Brain microvascular endothelial cell (primary cell): ENCODE results near the gene ZNF227.

Source experiments
- DNase-seq: peaks from one replicate; pipeline ENCODE4 v3.0.0-alpha.2; 2020
- H3K27ac ChIP-seq: fragments of 250-450 bp; sonication (Bioruptor Pico); 2 replicates; pipeline ENCODE4 v1.5.1; 2020; ENCODE audit warnings: mild to moderate bottlenecking, moderate library complexity
- H3K27me3 ChIP-seq: fragments of 250-450 bp; sonication (Bioruptor Pico); replicated peaks from 2 replicates; pipeline ENCODE4 v1.5.1; 2020; ENCODE audit warnings: mild to moderate bottlenecking
- H3K36me3 ChIP-seq: fragments of 250-450 bp; sonication (Bioruptor Pico); replicated peaks from 2 replicates; pipeline ENCODE4 v1.5.1; 2020; ENCODE audit warnings: mild to moderate bottlenecking
- H3K4me3 ChIP-seq: 2 replicates; pipeline ENCODE4 v1.5.1; 2011; ENCODE audit warnings: low read depth, mild to moderate bottlenecking, control low read depth, low read length, moderate library complexity
- in situ Hi-C: cut with HindIII; loops from 2 replicates; pipeline ENCODE4 v1.10.0; 2017; ENCODE audit warnings: low sequenced_read_pairs, low pct_ligation_motif_present
- TF ChIP-seq, protein P1 (sequence below): IDR thresholded peaks from 2 replicates; pipeline ENCODE4 v1.5.1; 2011; ENCODE audit warnings: low read depth, mild to moderate bottlenecking, moderate library complexity, low read length, control low read depth, inconsistent platforms; ENCODE audit errors: missing control alignments

The ZNF227 gene

DNA sequence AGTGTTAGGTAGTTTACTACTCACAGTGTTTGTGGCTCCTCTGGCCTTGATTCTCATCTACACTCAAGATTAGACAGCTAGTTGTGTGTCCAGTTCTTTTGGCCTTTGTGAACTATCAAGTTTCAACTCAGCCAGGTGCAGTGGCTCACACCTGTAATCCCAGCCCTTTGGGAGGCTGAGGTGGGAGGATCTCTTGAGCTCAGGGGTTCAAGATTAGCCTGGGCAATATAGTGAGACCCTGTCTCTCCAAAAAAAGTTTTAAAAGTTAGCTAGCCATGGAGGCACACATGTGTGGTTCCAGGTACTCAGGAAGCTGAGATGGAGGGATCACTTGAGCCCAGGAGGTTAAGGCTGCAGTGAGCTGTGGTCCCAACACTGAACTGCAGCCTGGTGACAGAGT, 31.4 kb upstream of the ZNF227 start:
- in situ Hi-C loops: no loop called here
- H3K27me3 ChIP-seq: no peaks in the 10 kb centered on the region
- TF ChIP-seq, protein P1, sequence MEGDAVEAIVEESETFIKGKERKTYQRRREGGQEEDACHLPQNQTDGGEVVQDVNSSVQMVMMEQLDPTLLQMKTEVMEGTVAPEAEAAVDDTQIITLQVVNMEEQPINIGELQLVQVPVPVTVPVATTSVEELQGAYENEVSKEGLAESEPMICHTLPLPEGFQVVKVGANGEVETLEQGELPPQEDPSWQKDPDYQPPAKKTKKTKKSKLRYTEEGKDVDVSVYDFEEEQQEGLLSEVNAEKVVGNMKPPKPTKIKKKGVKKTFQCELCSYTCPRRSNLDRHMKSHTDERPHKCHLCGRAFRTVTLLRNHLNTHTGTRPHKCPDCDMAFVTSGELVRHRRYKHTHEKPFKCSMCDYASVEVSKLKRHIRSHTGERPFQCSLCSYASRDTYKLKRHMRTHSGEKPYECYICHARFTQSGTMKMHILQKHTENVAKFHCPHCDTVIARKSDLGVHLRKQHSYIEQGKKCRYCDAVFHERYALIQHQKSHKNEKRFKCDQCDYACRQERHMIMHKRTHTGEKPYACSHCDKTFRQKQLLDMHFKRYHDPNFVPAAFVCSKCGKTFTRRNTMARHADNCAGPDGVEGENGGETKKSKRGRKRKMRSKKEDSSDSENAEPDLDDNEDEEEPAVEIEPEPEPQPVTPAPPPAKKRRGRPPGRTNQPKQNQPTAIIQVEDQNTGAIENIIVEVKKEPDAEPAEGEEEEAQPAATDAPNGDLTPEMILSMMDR: no peak
- no peak for DNase-seq
- H3K36me3 ChIP-seq: peaks cover 14% of the 10 kb centered on the region
- no peak overlapping the region for H3K27ac ChIP-seq
- H3K4me3 ChIP-seq: no peak overlapping the region

DNA sequence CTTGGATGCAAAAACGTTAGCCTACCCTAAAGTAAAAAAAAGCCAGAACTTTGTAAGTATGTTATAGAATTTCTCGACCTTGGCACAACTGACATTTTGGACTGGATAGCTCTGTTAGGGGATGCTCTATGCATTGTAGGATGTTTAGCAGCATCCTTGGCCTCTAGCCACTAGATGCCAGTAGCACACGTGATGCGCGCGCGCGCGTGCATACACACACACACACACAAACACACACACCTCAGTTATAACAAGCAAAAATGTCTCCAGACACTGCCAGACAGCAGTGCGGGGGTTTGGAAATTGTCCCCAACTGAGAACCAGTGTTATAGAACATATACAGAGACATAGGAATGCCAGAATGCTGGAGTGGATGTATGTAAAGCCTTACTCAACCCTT, 30.2 kb upstream of the ZNF227 start:
- H3K36me3 ChIP-seq: peaks cover 2% of the 10 kb centered on the region
- no peak overlapping the region for H3K4me3 ChIP-seq
- H3K27me3 ChIP-seq: no peaks in the 10 kb centered on the region
- DNase-seq: no peak
- TF ChIP-seq, protein P1: no peak
- in situ Hi-C loops: no loop called here
- H3K27ac ChIP-seq: no peak overlapping the region

DNA sequence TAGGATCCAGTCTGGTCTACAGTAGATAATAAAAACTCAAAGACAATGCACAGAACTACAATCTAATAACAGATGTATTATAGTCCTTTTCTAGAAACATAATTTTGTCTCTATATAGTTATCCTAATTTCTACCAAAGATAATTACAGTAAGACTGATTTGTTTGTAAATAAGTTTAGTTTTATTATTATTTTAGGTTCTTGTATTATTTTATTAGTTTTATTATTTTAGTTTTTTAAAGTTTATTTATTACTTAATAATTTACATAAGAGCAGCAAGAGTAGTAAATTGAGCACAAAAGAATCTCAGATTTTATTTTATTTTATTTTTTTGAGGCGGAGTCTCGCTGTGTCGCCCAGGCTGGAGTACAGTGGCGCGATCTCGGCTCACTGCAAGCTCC, 22.3 kb upstream of the ZNF227 start:
- in situ Hi-C loops: no loop called here
- Histone ChIP-seq H3K27ac (no peak overlapping the region), H3K4me3 (no peak overlapping the region), H3K36me3 (no peaks in the 10 kb centered on the region), H3K27me3 (no peaks in the 10 kb centered on the region)
- DNase-seq: no peak
- TF ChIP-seq, protein P1: no peak

DNA sequence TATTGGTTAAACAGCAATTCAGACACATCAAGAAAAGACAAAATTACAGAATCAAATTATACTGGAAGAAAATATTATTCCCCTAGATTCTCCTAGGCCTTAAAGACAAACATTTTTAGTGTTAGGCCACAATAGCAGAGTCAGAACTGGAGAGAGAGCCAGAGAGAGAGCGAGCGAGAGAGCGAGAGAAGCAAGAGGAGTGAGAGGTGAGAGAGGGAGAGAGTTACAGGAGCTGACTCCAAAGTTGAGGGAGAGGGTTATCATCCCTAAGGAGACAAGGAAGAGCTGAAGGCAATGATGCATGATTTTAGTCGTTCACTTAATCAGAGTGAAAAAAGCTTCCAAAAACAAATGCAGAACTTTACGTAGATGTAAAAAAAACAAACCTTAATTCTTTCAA, 20.2 kb upstream of the ZNF227 start:
- TF ChIP-seq, protein P1: no peak
- H3K4me3 ChIP-seq: no peak overlapping the region
- H3K27ac ChIP-seq: no peak overlapping the region
- no peaks in the 10 kb centered on the region for H3K27me3 ChIP-seq
- in situ Hi-C loops: no loop called here
- no peak for DNase-seq
- no peaks in the 10 kb centered on the region for H3K36me3 ChIP-seq

DNA sequence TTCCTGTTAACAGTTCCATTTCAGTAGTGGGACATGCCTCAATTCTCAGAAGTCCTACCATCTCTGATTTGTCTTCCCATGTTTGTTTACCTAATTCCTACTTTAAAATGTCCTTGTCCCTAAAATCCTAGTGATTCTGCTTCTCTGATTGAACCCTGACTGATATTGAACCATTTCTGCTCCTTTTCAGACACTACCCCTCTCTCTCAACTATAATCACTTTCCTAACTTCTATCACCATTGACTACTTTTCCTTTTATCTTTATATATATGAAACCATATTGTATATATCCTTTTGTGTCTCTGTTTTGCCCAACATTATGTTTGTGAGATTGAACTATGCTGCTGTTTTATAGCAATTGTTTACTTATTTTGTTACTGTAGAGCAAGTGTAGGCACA, 15.6 kb upstream of the ZNF227 start:
- in situ Hi-C loops: no loop called here
- Histone ChIP-seq H3K36me3 (no peaks in the 10 kb centered on the region), H3K27me3 (no peaks in the 10 kb centered on the region), H3K4me3 (no peak overlapping the region), H3K27ac (no peak overlapping the region)
- DNase-seq: no peak
- TF ChIP-seq, protein P1: no peak

DNA sequence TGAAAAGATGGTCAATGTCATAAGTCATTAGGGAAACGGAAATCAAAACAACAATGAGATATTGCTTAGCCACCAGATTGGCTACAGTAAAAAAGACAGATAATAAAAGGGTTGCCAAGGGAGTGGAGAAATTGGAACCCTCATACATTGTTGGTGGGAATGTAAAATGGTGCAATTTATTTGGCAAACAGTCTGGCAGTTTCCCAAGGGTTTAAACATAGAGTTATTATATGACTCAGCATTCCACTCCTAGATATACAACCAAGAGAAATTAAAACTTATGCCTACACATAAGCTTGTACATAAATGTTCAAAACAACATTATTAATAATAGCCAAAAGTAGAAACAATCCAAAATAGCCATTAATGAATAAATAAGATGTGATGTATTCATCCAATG, 9.9 kb upstream of the ZNF227 start:
- no peak overlapping the region for H3K4me3 ChIP-seq
- peak; percentile 4 for DNase-seq
- H3K27ac ChIP-seq: no peak overlapping the region
- no peaks in the 10 kb centered on the region for H3K27me3 ChIP-seq
- TF ChIP-seq, protein P1: no peak
- in situ Hi-C loops: no loop called here
- no peaks in the 10 kb centered on the region for H3K36me3 ChIP-seq
